Measurements from ENCODE around the gene EMILIN2. TPM values are rescaled to one million over a fixed set of nuclear protein-coding genes. Genes with fewer than 3 reads are reported as not detected.

Gene EMILIN2
- total RNA-seq, 1 experiment from 2014 or later: 8.0 TPM

DNA sequence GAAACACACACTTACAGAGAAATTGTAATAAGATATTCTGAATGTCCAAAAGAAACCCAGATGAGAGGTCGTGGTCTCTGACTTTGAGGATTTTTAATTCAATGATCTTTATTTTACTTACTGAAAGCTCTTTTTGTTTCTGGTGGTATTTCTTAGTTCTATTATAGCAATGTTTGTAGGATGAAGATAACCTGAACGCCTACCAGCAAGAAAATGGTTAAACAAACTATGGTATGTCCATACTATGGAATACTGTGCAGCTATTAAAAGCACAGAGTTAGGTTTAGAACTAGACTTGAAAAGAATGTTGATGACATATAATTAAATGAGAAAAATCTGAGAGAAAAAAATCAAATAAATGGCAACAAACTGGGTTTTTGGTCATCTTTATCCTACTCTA is 105.8 kb downstream of the EMILIN2 start:
- TF ChIP-seq CTCF (IDR thresholded peaks at IDR 0.05; ENCODE audit: unreplicated experiment): no peak
- no peaks in the 10 kb centered on the region for H3K9me3 Mint-ChIP-seq (ENCODE audit: low read depth, unreplicated experiment)
- BruUV-seq (replicated peaks): no TSS peak
- no peaks in the 10 kb centered on the region for H3K4me1 Mint-ChIP-seq (ENCODE audit: low read depth, unreplicated experiment)
- no peak overlapping the region for H3K27ac Mint-ChIP-seq (ENCODE audit: unreplicated experiment)
- peaks cover 11% of the 10 kb centered on the region for H3K36me3 Mint-ChIP-seq (ENCODE audit: insufficient read depth, unreplicated experiment)
- DNase-seq: no peak
- no peak overlapping the region for H3K4me3 Mint-ChIP-seq (ENCODE audit: low read depth, unreplicated experiment)
- H3K27me3 Mint-ChIP-seq (ENCODE audit: unreplicated experiment): no peaks in the 10 kb centered on the region
- intact Hi-C loops (cut with micrococcal nuclease; ENCODE audit: unreplicated experiment): no loop called here
- CTCF ChIA-PET: interaction anchor here (0.5 to 0.7 kb wide), 2 partner anchors 124 to 130 kb away, joined by 3 to 5 read pairs; no protein-coding TSS in a partner anchor

- CTCF ChIA-PET: interaction anchor here (0.5 kb wide), 1 partner anchor 23 kb away, joined by 3 read pairs; no protein-coding TSS in a partner anchor
- Mint-ChIP-seq H3K27me3 (ENCODE audit: unreplicated experiment) (no peaks in the 10 kb centered on the region), H3K36me3 (ENCODE audit: insufficient read depth, unreplicated experiment) (peaks cover 11% of the 10 kb centered on the region), H3K4me1 (ENCODE audit: low read depth, unreplicated experiment) (no peaks in the 10 kb centered on the region), H3K27ac (ENCODE audit: unreplicated experiment) (no peak overlapping the region), H3K4me3 (ENCODE audit: low read depth, unreplicated experiment) (no peak overlapping the region), H3K9me3 (ENCODE audit: low read depth, unreplicated experiment) (no peaks in the 10 kb centered on the region)
- DNase-seq: no peak
- intact Hi-C loops (cut with micrococcal nuclease; ENCODE audit: unreplicated experiment): no loop called here
- TF ChIP-seq CTCF (IDR thresholded peaks at IDR 0.05; ENCODE audit: unreplicated experiment): no peak
- no TSS peak for BruUV-seq (replicated peaks)
Measured at GRCh38 chr18:2953935-2954653, 107.3 kb downstream of the EMILIN2 start.

- no peak for TF ChIP-seq CTCF (IDR thresholded peaks at IDR 0.05; ENCODE audit: unreplicated experiment)
- BruUV-seq (replicated peaks): no TSS peak
- no peak for DNase-seq
- CTCF ChIA-PET: no interaction called here
- Mint-ChIP-seq H3K9me3 (ENCODE audit: low read depth, unreplicated experiment) (no peaks in the 10 kb centered on the region), H3K27ac (ENCODE audit: unreplicated experiment) (no peak overlapping the region), H3K4me1 (ENCODE audit: low read depth, unreplicated experiment) (no peaks in the 10 kb centered on the region), H3K4me3 (ENCODE audit: low read depth, unreplicated experiment) (no peak overlapping the region), H3K36me3 (ENCODE audit: insufficient read depth, unreplicated experiment) (peaks cover 11% of the 10 kb centered on the region), H3K27me3 (ENCODE audit: unreplicated experiment) (no peaks in the 10 kb centered on the region)
- intact Hi-C loops (cut with micrococcal nuclease; ENCODE audit: unreplicated experiment): no loop called here
Measured at GRCh38 chr18:2954869-2955645, 108.3 kb downstream of the EMILIN2 start.

DNA sequence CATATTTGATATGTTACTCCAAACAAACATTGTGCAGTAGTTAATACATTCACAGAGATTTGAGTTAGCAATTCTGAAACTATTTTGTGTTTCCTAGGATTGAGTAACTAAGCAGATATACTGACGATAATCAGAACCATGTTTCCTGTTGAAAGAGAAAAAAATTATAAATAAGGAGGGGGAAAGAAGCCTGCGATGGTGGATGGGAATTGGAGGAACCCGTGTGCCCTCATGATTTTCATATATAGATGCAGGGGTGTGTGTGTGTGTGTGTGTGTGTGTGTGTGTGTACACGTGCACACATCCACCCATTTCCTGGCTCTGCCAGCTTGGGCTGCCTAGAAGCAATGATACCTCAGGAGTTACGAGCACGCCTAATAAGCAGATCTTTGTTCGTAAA is 109.2 kb downstream of the EMILIN2 start:
- no peak for DNase-seq
- CTCF ChIA-PET: no interaction called here
- Mint-ChIP-seq H3K27ac (ENCODE audit: unreplicated experiment) (no peak overlapping the region), H3K4me1 (ENCODE audit: low read depth, unreplicated experiment) (no peaks in the 10 kb centered on the region), H3K9me3 (ENCODE audit: low read depth, unreplicated experiment) (no peaks in the 10 kb centered on the region), H3K4me3 (ENCODE audit: low read depth, unreplicated experiment) (no peak overlapping the region), H3K36me3 (ENCODE audit: insufficient read depth, unreplicated experiment) (peaks cover 11% of the 10 kb centered on the region), H3K27me3 (ENCODE audit: unreplicated experiment) (no peaks in the 10 kb centered on the region)
- intact Hi-C loops (cut with micrococcal nuclease; ENCODE audit: unreplicated experiment): no loop called here
- BruUV-seq (replicated peaks): no TSS peak
- TF ChIP-seq CTCF (IDR thresholded peaks at IDR 0.05; ENCODE audit: unreplicated experiment): no peak
